ENCODE data around the gene LIN37. TPM values are rescaled to one million over a fixed set of nuclear protein-coding genes. Genes with fewer than 3 reads are reported as not detected.

LIN37 gene
- total RNA-seq, 1 experiment from 2014 or later, result 23.5 TPM

DNA sequence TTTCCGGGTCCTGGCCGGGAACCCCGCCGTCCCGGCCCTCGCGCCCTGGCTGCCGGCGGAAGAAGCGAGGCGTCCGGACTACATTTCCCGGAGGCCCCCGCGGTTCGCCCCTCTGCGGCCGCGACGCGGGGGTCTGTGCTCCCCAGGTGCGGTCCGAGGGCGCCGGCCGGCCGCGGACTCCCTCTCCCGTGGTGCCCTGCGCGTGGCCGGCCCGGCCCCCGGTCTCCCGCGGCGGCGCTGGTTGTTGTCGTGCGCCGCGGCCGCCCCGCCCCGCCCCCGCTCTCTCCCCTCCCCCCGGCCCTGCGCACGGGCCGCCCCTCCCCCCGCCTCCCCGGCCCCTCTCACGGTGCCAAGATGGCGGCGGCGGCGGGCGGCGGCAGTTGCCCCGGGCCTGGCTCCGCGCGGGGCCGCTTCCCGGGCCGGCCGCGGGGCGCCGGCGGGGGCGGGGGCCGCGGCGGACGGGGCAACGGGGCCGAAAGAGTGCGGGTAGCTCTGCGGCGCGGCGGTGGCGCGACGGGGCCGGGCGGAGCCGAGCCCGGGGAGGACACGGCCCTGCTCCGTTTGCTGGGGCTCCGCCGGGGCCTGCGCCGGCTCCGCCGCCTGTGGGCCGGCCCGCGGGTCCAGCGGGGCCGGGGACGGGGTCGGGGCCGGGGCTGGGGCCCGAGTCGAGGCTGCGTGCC lies 30.6 kb upstream of the LIN37 start, which contains the start of gene KMT2B:
Gene KMT2B (plus strand): TSS at position 339 of the 680 bp plus-strand sequence. CDS start 16 bp downstream, at position 355.
- POLR2A ChIA-PET, result no interaction called here
- no TSS peak for BruUV-seq (replicated peaks)
- TF ChIP-seq, protein P1, sequence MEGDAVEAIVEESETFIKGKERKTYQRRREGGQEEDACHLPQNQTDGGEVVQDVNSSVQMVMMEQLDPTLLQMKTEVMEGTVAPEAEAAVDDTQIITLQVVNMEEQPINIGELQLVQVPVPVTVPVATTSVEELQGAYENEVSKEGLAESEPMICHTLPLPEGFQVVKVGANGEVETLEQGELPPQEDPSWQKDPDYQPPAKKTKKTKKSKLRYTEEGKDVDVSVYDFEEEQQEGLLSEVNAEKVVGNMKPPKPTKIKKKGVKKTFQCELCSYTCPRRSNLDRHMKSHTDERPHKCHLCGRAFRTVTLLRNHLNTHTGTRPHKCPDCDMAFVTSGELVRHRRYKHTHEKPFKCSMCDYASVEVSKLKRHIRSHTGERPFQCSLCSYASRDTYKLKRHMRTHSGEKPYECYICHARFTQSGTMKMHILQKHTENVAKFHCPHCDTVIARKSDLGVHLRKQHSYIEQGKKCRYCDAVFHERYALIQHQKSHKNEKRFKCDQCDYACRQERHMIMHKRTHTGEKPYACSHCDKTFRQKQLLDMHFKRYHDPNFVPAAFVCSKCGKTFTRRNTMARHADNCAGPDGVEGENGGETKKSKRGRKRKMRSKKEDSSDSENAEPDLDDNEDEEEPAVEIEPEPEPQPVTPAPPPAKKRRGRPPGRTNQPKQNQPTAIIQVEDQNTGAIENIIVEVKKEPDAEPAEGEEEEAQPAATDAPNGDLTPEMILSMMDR (IDR thresholded peaks at IDR 0.05), result no peak
- no peak for TF ChIP-seq POLR2AphosphoS5 (IDR thresholded peaks at IDR 0.05; ENCODE audit: low read depth, low read length)
- TF ChIP-seq TCF7L2 (IDR thresholded peaks at IDR 0.05; ENCODE audit: low read depth, low read length), result no peak
- TF ChIP-seq, protein P2, sequence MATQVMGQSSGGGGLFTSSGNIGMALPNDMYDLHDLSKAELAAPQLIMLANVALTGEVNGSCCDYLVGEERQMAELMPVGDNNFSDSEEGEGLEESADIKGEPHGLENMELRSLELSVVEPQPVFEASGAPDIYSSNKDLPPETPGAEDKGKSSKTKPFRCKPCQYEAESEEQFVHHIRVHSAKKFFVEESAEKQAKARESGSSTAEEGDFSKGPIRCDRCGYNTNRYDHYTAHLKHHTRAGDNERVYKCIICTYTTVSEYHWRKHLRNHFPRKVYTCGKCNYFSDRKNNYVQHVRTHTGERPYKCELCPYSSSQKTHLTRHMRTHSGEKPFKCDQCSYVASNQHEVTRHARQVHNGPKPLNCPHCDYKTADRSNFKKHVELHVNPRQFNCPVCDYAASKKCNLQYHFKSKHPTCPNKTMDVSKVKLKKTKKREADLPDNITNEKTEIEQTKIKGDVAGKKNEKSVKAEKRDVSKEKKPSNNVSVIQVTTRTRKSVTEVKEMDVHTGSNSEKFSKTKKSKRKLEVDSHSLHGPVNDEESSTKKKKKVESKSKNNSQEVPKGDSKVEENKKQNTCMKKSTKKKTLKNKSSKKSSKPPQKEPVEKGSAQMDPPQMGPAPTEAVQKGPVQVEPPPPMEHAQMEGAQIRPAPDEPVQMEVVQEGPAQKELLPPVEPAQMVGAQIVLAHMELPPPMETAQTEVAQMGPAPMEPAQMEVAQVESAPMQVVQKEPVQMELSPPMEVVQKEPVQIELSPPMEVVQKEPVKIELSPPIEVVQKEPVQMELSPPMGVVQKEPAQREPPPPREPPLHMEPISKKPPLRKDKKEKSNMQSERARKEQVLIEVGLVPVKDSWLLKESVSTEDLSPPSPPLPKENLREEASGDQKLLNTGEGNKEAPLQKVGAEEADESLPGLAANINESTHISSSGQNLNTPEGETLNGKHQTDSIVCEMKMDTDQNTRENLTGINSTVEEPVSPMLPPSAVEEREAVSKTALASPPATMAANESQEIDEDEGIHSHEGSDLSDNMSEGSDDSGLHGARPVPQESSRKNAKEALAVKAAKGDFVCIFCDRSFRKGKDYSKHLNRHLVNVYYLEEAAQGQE (IDR thresholded peaks at IDR 0.05; ENCODE audit: insufficient read depth in 1 of 2, low read depth in 2 of 2, low read length in 1 of 2), result no peak
- no peak for TF ChIP-seq SIN3A (IDR thresholded peaks at IDR 0.05; ENCODE audit: borderline replicate concordance, insufficient read depth, low read depth, low read length)
- DNase-seq (ENCODE audit: low read depth, low spot score) (no peak), ATAC-seq (peak; percentile 85)
- Histone ChIP-seq H3K36me3 (ENCODE audit: control insufficient read depth, insufficient read depth, low read length) (peaks cover 6% of the 10 kb centered on the region; the same call in 1 of the 2 replicates), H3K9me3 (ENCODE audit: control insufficient read depth, insufficient read depth, low read depth, low read length) (no peaks in the 10 kb centered on the region), H3K4me3 (ENCODE audit: low read depth in 2 of 2, low read length in 2 of 2) (peak within 1 kb of the TSS; percentile 85 to 87), H3K4me1 (ENCODE audit: control insufficient read depth, insufficient read depth, low read length) (peaks cover 16% of the 10 kb centered on the region), H3K27me3 (ENCODE audit: control insufficient read depth, insufficient read depth, low read length) (no peaks in the 10 kb centered on the region), H3K27ac (ENCODE audit: low read length) (peak within 1 kb of the TSS; percentile 89)
- in situ Hi-C loops (cut with HindIII; ENCODE audit: low pct_unique_long_range_greater_than_20kb, low sequenced_read_pairs), result no loop called here
- intact Hi-C loops (cut with micrococcal nuclease; ENCODE audit: unreplicated experiment), result loop anchor here (2.0 to 10.0 kb wide), 2 partner anchors 23 to 163 kb away; no protein-coding TSS in a partner anchor
- CTCF ChIA-PET, result no interaction called here

DNA sequence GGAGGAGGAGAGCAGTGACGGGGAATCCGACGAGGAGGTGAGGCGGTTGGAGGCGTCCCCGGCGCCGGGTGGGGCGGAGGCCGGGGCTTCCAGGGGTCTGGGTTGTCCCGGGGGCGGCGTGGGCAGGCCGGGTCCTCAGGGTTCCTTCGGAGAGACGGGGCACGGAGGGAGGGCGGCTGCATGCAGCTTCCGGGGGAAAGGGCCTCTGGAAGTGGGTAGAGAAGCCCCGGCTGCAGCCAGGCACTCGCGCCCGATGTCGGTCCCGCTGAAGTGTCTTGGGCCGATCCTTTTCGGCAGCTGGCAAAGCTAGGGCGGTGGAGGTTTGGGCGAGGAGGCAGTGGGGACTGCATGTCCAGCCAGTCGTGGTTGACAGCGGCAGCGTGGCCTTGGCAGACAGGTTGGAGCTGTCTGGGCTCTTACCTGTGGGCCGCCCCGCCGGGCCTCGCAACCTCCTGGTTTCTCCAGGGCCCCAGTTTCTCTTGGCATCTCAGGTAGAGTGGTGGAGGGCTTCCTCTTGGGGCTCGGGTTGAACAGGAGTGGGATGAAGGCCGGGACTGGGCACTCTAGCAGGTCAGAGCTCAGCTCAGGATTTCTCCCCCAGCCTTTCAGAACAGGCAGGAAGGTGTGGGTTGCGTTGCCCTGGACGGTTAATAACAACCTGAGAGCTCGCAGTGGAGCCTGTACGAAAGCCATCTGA lies 29.9 kb upstream of the LIN37 start:
- no peak for TF ChIP-seq POLR2AphosphoS5 (IDR thresholded peaks at IDR 0.05; ENCODE audit: low read depth, low read length)
- no peak for TF ChIP-seq TCF7L2 (IDR thresholded peaks at IDR 0.05; ENCODE audit: low read depth, low read length)
- no peak for TF ChIP-seq SIN3A (IDR thresholded peaks at IDR 0.05; ENCODE audit: borderline replicate concordance, insufficient read depth, low read depth, low read length)
- TF ChIP-seq, protein P1 (IDR thresholded peaks at IDR 0.05), result no peak
- TF ChIP-seq, protein P2 (IDR thresholded peaks at IDR 0.05; ENCODE audit: insufficient read depth in 1 of 2, low read depth in 2 of 2, low read length in 1 of 2), result no peak
- intact Hi-C loops (cut with micrococcal nuclease; ENCODE audit: unreplicated experiment), result loop anchor here (10.0 kb wide), 1 partner anchor 164 kb away; no protein-coding TSS in a partner anchor
- Histone ChIP-seq H3K4me3 (ENCODE audit: low read depth in 2 of 2, low read length in 2 of 2) (peak overlapping the region; percentile 81 to 85), H3K27me3 (ENCODE audit: control insufficient read depth, insufficient read depth, low read length) (no peaks in the 10 kb centered on the region), H3K9me3 (ENCODE audit: control insufficient read depth, insufficient read depth, low read depth, low read length) (no peaks in the 10 kb centered on the region), H3K4me1 (ENCODE audit: control insufficient read depth, insufficient read depth, low read length) (peaks cover 16% of the 10 kb centered on the region), H3K36me3 (ENCODE audit: control insufficient read depth, insufficient read depth, low read length) (peaks cover 13% of the 10 kb centered on the region; the same call in 1 of the 2 replicates), H3K27ac (ENCODE audit: low read length) (peak overlapping the region; percentile 80)
- no peak for DNase-seq (ENCODE audit: low read depth, low spot score)
- no TSS peak for BruUV-seq (replicated peaks)
- CTCF ChIA-PET, result no interaction called here
- no peak for ATAC-seq
- in situ Hi-C loops (cut with HindIII; ENCODE audit: low pct_unique_long_range_greater_than_20kb, low sequenced_read_pairs), result no loop called here
- POLR2A ChIA-PET, result interaction anchor here (0.6 to 1.0 kb wide), 3 partner anchors 27 to 192 kb away, joined by 3 to 5 read pairs (median 4); partner anchors contain the start of genes PSENEN and U2AF1L4

Data from Panc1 (cell line).